CD14-positive monocyte (primary cell): ENCODE data around the gene SHROOM3. TPM values are rescaled to one million over a fixed set of nuclear protein-coding genes. Genes with fewer than 3 reads are reported as not detected.

Experiments used
- DNase-seq, 3 donors: peaks; one replicate each; pipeline ENCODE4 v3.0.0-alpha.2; 2011 to 2022
- H2AFZ ChIP-seq: 2 replicates; pipeline ENCODE4 v1.6.0; 2012; ENCODE audit warnings: mild to moderate bottlenecking, low read depth, low read length, inconsistent platforms; ENCODE audit not compliant: insufficient read depth, poor library complexity, severe bottlenecking
- H3K27ac ChIP-seq, 2 donors: 1 replicate in 1 of 2; 2 replicates in 1 of 2; pipeline ENCODE4 v1.5.1; 2012 to 2013; ENCODE audit warnings: low read length in 2 of 2, control low read depth in 1 of 2, inconsistent platforms in 1 of 2, low read depth in 1 of 2, mild to moderate bottlenecking in 1 of 2
- H3K27me3 ChIP-seq, 2 donors: one replicate each; pipeline versions ENCODE4 v1.6.0 to v1.6.1; 2011 to 2013; ENCODE audit warnings: low read length in 2 of 2; ENCODE audit not compliant: control insufficient read depth in 2 of 2, insufficient read depth in 2 of 2
- H3K36me3 ChIP-seq, 2 donors: replicated peaks in 1 of 2; 1 replicate in 1 of 2; 2 replicates in 1 of 2; pipeline versions ENCODE4 v1.5.1 to v1.6.1; 2012 to 2013; ENCODE audit warnings: low read length in 2 of 2, control low read depth in 1 of 2, inconsistent platforms in 1 of 2, mild to moderate bottlenecking in 1 of 2; ENCODE audit not compliant: insufficient read depth in 2 of 2, control insufficient read depth in 1 of 2
- H3K4me1 ChIP-seq, 2 donors: 1 replicate in 1 of 2; 2 replicates in 1 of 2; pipeline versions ENCODE4 v1.5.1 to v1.6.1; 2012 to 2013; ENCODE audit warnings: low read length in 2 of 2, control low read depth in 1 of 2, inconsistent platforms in 1 of 2, mild to moderate bottlenecking in 1 of 2, moderate library complexity in 1 of 2; ENCODE audit not compliant: insufficient read depth in 2 of 2, control insufficient read depth in 1 of 2
- H3K4me2 ChIP-seq: replicated peaks from 2 replicates; pipeline ENCODE3; 2012; ENCODE audit warnings: low read length, moderate library complexity, mild to moderate bottlenecking; ENCODE audit not compliant: poor library complexity, severe bottlenecking; ENCODE audit errors: extremely low read depth
- H3K4me3 ChIP-seq, 3 experiments: fragments of 200-600 bp in 1 of 3; sonication (generic) in 1 of 3; replicated peaks in 1 of 3; 1 replicate in 2 of 3; 2 replicates in 1 of 3; pipeline ENCODE4 v1.5.1; 2011 to 2013; ENCODE audit warnings: low read length in 3 of 3, mild to moderate bottlenecking in 3 of 3, control low read depth in 2 of 3, low read depth in 2 of 3, inconsistent platforms in 1 of 3, moderate library complexity in 1 of 3
- H3K79me2 ChIP-seq: 2 replicates; pipeline ENCODE4 v1.6.0; 2012; ENCODE audit warnings: mild to moderate bottlenecking, control low read depth, inconsistent platforms, low read length, moderate library complexity; ENCODE audit not compliant: insufficient read depth
- H3K9ac ChIP-seq: 2 replicates; pipeline ENCODE4 v1.6.0; 2017; ENCODE audit warnings: low read length, mild to moderate bottlenecking; ENCODE audit not compliant: insufficient read depth, poor library complexity, severe bottlenecking
- H3K9me3 ChIP-seq, 2 donors: replicated peaks in 1 of 2; 1 replicate in 1 of 2; 2 replicates in 1 of 2; pipeline versions ENCODE4 v1.5.1 to v1.6.1; 2012 to 2013; ENCODE audit warnings: low read length in 2 of 2, control low read depth in 1 of 2; ENCODE audit not compliant: control insufficient read depth in 1 of 2, insufficient read depth in 1 of 2
- H4K20me1 ChIP-seq: 2 replicates; pipeline ENCODE4 v1.6.0; 2012; ENCODE audit warnings: mild to moderate bottlenecking, low read length, control low read depth, moderate library complexity; ENCODE audit not compliant: insufficient read depth
- H3K27ac Mint-ChIP-seq, 7 donors: one replicate each; pipeline ENCODE4 v1.8.0; 2020; ENCODE audit warnings: mild to moderate bottlenecking in 7 of 7, mixed read lengths in 7 of 7, moderate library complexity in 6 of 7, inconsistent platforms in 2 of 7
- H3K27me3 Mint-ChIP-seq, 3 donors: one replicate each; pipeline ENCODE4 v1.8.0; 2021 to 2022; ENCODE audit warnings: low read depth in 3 of 3, mild to moderate bottlenecking in 3 of 3, mixed read lengths in 3 of 3, moderate library complexity in 3 of 3, inconsistent platforms in 1 of 3
- H3K36me3 Mint-ChIP-seq, 2 donors: one replicate each; pipeline ENCODE4 v1.8.0; 2020; ENCODE audit warnings: mixed read lengths in 2 of 2, inconsistent platforms in 1 of 2, mild to moderate bottlenecking in 1 of 2
- H3K4me1 Mint-ChIP-seq: one replicate; pipeline ENCODE4 v1.8.0; 2020; ENCODE audit warnings: mild to moderate bottlenecking, mixed read lengths
- H3K4me3 Mint-ChIP-seq, 2 donors: one replicate each; pipeline ENCODE4 v1.8.0; 2020; ENCODE audit warnings: mild to moderate bottlenecking in 2 of 2, mixed read lengths in 2 of 2, moderate library complexity in 1 of 2
- H3K9me3 Mint-ChIP-seq, 7 donors: one replicate each; pipeline ENCODE4 v1.8.0; 2020 to 2022; ENCODE audit warnings: mixed read lengths in 7 of 7, mild to moderate bottlenecking in 6 of 7, moderate library complexity in 6 of 7, inconsistent platforms in 2 of 7
- CTCF ChIP-seq: fragments of 200-600 bp; IDR thresholded peaks from one replicate; pipeline ENCODE4 v1.8.0; 2022; ENCODE audit warnings: antibody characterized with exemption, mild to moderate bottlenecking
- WGBS: methylation state at CpG from one replicate; pipeline ENCODE4 v1.1.5; 2013; ENCODE audit warnings: missing lambda C conversion rate; ENCODE audit not compliant: insufficient coverage; 5-methylcytosine and 5-hydroxymethylcytosine counted together
- intact Hi-C, 2 donors: fragments of 100-400 bp; cut with micrococcal nuclease; formaldehyde crosslinking; loops; one replicate each; pipeline versions ENCODE4 v1.15.0 to v1.15.1; 2023
- polyA plus RNA-seq, 3 donors: library from polyadenylated mRNA; depleted of rRNA in 1 of 3; unstranded in 2 of 3; stranded (reverse) in 1 of 3; fragments of 300-500 nt in 2 of 3; fragments of >200 nt in 1 of 3; fragmentation: Illumina TruSeq in 2 of 3; gene quantifications; 1 replicate in 2 of 3; 2 replicates in 1 of 3; pipeline ENCODE4 v1.2.3, GENCODE V29; 2012 to 2021

Gene SHROOM3
- polyA plus RNA-seq, 3 donors, result not detected

DNA sequence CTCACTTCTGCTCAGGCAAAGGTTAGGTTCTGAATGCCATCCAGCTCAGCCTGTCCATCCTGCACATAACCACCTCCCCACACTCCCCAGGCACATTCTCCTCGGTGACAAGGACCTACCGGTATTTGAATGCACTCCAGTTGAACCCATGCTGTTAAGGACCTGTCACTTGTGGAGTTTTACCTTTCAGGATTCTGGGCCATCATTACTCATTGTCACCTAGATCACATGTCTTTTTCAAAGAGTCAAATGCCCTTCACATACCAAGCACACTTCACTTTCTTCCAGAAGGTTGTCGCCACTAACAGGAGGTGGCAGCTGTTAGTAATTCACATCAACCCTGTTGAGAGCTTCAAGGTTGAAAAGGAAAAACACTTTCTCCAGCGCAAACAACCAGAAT is 244.7 kb downstream of the SHROOM3 start:
- Histone ChIP-seq H3K27me3 (peaks cover 7 to 8% of the 10 kb centered on the region in 2 donors), H3K4me3 (no peak overlapping the region), H3K9ac (no peak overlapping the region), H3K4me1 (no peaks in the 10 kb centered on the region), H3K27ac (no peak overlapping the region), H4K20me1 (no peaks in the 10 kb centered on the region), H3K4me2 (no peak overlapping the region), H3K79me2 (no peaks in the 10 kb centered on the region), H3K36me3 (no peaks in the 10 kb centered on the region), H2AFZ (no peak overlapping the region), H3K9me3 (no peaks in the 10 kb centered on the region)
- no peaks in the 10 kb centered on the region for H3K4me1 Mint-ChIP-seq
- TF ChIP-seq CTCF, result no peak
- intact Hi-C loops, result no loop called here
- 90% methylated on average over 2 of the region's 4 CpGs for WGBS
- no peaks in the 10 kb centered on the region for H3K36me3 Mint-ChIP-seq
- no peak for DNase-seq
- H3K27me3 Mint-ChIP-seq, result peaks cover 2 to 12% (median 11%) of the 10 kb centered on the region in 3 donors
- H3K4me3 Mint-ChIP-seq, result no peak overlapping the region
- H3K9me3 Mint-ChIP-seq, result peaks cover 0 to 6% (median 0%) of the 10 kb centered on the region in 7 donors
- H3K27ac Mint-ChIP-seq, result no peak overlapping the region

DNA sequence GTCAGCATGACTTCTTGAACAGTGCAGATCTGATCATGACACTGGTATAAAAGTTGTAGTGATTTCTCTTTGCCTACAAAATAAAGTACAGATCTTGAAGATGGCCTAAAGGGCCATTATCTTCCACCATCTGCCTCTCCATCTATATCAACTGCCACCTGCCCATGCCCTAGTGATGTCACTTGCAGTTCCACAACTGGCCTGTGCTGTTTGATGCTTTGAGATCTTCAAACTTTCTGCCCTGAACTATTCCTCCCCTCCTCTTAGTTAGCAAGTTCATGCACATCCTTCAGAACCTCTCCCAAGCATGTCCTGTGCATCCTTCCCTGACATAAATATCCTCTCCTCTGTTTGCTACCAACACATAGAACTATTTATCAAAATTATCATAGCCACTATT is 245.9 kb downstream of the SHROOM3 start:
- Histone ChIP-seq H3K9ac (no peak overlapping the region), H3K27me3 (peaks cover 8 to 9% of the 10 kb centered on the region in 2 donors), H3K9me3 (no peaks in the 10 kb centered on the region), H4K20me1 (no peaks in the 10 kb centered on the region), H3K4me3 (no peak overlapping the region), H3K27ac (no peak overlapping the region), H2AFZ (no peak overlapping the region), H3K79me2 (no peaks in the 10 kb centered on the region), H3K4me2 (no peak overlapping the region), H3K36me3 (no peaks in the 10 kb centered on the region), H3K4me1 (no peaks in the 10 kb centered on the region)
- H3K9me3 Mint-ChIP-seq, result peaks cover 0 to 6% (median 0%) of the 10 kb centered on the region in 7 donors
- no peak overlapping the region for H3K4me3 Mint-ChIP-seq
- H3K36me3 Mint-ChIP-seq, result no peaks in the 10 kb centered on the region
- intact Hi-C loops, result no loop called here
- H3K27ac Mint-ChIP-seq, result no peak overlapping the region
- peaks cover 7 to 17% (median 10%) of the 10 kb centered on the region in 3 donors for H3K27me3 Mint-ChIP-seq
- no peak for DNase-seq
- no peak for TF ChIP-seq CTCF
- no peaks in the 10 kb centered on the region for H3K4me1 Mint-ChIP-seq
